Rectal smooth muscle tissue (tissue), 1 donor: Measurements from ENCODE around the gene MID1.
A peak's percentile ranks its signal among the peaks of the same experiment; 100 is the strongest.

ENCODE experiments used
- H3K27ac ChIP-seq: one replicate; pipeline ENCODE4 v1.7.0; 2013; ENCODE audit warnings: low read depth, low read length, inconsistent platforms
- H3K27me3 ChIP-seq: one replicate; pipeline ENCODE4 v1.7.0; 2013; ENCODE audit warnings: low read length; ENCODE audit not compliant: control insufficient read depth, insufficient read depth
- H3K36me3 ChIP-seq: one replicate; pipeline ENCODE4 v1.7.0; 2013; ENCODE audit warnings: low read length; ENCODE audit not compliant: control insufficient read depth, insufficient read depth
- H3K4me1 ChIP-seq: one replicate; pipeline ENCODE4 v1.7.0; 2013; ENCODE audit warnings: low read length; ENCODE audit not compliant: control insufficient read depth, insufficient read depth
- H3K4me3 ChIP-seq: one replicate; pipeline ENCODE4 v1.7.0; 2013; ENCODE audit warnings: low read length
- H3K9ac ChIP-seq: one replicate; pipeline ENCODE4 v1.7.0; 2013; ENCODE audit warnings: low read length

MID1 gene, protein sequence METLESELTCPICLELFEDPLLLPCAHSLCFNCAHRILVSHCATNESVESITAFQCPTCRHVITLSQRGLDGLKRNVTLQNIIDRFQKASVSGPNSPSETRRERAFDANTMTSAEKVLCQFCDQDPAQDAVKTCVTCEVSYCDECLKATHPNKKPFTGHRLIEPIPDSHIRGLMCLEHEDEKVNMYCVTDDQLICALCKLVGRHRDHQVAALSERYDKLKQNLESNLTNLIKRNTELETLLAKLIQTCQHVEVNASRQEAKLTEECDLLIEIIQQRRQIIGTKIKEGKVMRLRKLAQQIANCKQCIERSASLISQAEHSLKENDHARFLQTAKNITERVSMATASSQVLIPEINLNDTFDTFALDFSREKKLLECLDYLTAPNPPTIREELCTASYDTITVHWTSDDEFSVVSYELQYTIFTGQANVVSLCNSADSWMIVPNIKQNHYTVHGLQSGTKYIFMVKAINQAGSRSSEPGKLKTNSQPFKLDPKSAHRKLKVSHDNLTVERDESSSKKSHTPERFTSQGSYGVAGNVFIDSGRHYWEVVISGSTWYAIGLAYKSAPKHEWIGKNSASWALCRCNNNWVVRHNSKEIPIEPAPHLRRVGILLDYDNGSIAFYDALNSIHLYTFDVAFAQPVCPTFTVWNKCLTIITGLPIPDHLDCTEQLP

DNA sequence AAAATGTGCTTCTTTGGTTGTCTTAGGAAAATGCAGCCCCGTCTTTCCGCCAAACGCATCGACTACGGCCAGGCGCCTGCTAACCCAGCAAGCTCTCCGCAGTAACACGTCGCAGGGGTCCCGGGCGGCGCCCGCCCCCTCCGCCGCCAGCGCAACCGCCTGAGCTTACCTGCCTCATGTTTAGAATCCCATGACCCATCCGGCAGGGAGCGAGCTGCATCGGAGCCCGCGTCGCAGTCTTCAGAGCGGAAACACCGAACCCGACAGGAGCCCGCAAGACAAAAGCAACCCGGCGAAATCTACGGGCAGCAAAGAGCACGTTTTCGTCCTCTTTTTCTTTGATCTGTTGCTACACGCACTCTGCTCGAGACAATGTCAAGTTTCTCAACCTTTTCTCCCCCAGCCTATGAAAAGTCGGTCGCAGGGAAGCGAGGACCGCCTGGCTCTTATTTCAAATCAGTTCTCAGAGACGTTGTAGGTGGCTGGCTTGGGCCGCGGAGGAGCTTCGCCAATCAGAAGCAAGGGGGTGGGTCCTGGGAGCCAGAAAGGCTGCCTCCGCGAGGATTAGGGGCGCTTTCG lies at the start of gene MID1:
Gene MID1, minus strand, starts transcription at position 465 of the 579 bp plus-strand sequence. CDS start 53,038 bp downstream, outside the sequence.
- Histone ChIP-seq H3K4me1 (no peaks in the 10 kb centered on the region), H3K36me3 (no peaks in the 10 kb centered on the region), H3K9ac (peak within 1 kb of the TSS; percentile 38), H3K4me3 (peak within 1 kb of the TSS; percentile 78), H3K27me3 (no peaks in the 10 kb centered on the region), H3K27ac (peak within 1 kb of the TSS; percentile 76)

DNA sequence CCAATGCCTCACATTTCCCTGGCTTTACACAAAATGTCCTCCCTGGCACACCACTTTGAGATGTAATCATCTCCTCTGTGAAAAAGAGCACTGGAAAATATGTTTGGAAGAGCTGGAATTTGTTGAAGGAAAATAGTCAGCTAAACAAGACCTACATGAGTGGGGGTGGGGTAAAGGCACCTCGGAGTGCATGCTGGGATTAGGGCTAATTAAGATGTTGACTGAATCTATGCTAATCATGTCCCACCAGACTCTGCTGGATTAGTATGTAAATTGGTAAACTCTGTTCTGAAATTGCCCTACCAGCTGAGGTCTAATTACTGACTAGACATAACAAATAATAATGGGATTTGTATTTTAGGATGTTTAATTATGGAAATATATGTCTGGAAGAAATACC lies 46.8 kb upstream of the MID1 start:
- no peaks in the 10 kb centered on the region for H3K27me3 ChIP-seq
- no peak overlapping the region for H3K4me3 ChIP-seq
- H3K27ac ChIP-seq, result no peak overlapping the region
- no peaks in the 10 kb centered on the region for H3K4me1 ChIP-seq
- no peaks in the 10 kb centered on the region for H3K36me3 ChIP-seq
- no peak overlapping the region for H3K9ac ChIP-seq

DNA sequence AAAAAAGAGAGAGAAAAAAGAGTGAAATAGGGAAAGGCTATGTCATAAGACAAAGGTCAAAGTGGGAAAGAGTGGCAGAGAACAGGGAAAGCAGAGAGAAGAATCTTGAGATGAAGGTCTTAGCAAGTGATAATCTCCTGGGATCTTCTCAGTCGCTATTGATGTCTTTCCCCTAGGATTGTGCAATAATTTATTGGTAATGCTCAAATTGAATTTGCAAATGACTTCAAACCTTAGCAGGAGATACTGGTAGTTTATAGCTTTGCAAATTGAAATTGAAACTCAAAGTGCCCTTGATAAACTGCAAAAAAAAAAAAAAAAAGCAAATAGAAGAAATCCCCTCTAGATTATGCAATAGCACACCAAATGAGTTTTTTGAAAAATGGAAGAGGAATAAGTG lies 45.7 kb upstream of the MID1 start:
- Histone ChIP-seq H3K4me3 (no peak overlapping the region), H3K4me1 (no peaks in the 10 kb centered on the region), H3K27ac (no peak overlapping the region), H3K36me3 (no peaks in the 10 kb centered on the region), H3K9ac (no peak overlapping the region), H3K27me3 (no peaks in the 10 kb centered on the region)

DNA sequence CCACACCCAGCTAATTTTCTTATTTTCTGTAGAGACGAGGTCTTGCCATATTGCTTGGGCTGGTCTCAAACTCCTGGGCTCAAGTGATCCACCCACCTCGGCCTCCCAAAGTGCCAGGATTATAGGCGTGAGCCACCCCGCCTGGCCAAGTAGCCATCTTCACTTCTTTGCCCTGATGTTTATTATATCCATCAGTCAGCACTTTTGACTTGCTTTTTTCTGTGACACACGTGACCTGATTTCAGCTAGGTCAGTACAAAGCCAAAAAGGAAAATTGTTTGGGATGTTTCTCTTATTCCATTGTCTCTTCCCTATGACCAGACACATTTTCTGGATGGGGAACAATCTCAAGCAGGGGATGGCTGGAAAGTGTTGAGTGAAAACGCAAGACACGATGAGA lies 45.3 kb upstream of the MID1 start:
- Histone ChIP-seq H3K4me3 (no peak overlapping the region), H3K36me3 (no peaks in the 10 kb centered on the region), H3K27ac (no peak overlapping the region), H3K27me3 (no peaks in the 10 kb centered on the region), H3K9ac (no peak overlapping the region), H3K4me1 (no peaks in the 10 kb centered on the region)

DNA sequence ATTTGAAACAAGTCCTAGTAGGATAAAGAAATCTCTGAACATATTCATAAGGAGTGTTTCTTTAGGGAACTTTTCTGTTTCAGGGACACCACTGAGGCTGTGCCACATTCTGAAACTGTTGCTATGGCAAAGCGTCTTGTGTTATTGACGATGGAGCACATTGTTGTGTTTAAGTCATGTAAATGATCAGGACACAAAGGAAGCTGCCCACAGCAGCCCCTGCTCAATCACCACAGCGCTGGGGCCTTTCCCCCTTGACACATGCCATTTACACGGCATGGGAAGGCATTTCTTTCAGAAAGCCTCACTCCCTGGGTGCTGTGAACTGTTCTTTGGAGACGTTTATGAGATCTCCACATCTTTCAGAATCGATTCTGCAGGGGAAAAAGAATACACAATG lies 39.8 kb upstream of the MID1 start:
- Histone ChIP-seq H3K9ac (no peak overlapping the region), H3K27me3 (no peaks in the 10 kb centered on the region), H3K27ac (no peak overlapping the region), H3K4me3 (no peak overlapping the region), H3K36me3 (no peaks in the 10 kb centered on the region), H3K4me1 (no peaks in the 10 kb centered on the region)

DNA sequence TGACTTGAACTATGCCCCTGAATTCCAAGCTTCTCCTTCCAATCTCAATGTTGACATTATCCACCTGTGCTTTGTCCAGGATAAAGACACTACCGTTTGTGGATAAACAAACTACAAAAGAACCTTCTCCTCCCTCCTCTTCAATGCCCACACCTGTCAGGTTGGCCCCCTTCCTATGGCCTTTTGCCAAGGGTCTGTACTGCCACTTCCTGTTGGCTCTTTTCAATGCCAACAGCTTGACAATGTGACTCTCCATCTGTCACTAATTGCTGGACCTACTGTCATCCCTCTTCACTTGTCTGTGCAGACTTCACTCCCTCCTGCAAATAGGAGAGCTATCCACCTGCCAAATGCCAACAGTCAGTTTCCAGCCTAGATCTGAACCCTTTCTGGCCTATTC lies 35.8 kb upstream of the MID1 start:
- no peak overlapping the region for H3K9ac ChIP-seq
- H3K4me3 ChIP-seq, result no peak overlapping the region
- no peaks in the 10 kb centered on the region for H3K4me1 ChIP-seq
- no peak overlapping the region for H3K27ac ChIP-seq
- no peaks in the 10 kb centered on the region for H3K27me3 ChIP-seq
- H3K36me3 ChIP-seq, result no peaks in the 10 kb centered on the region

DNA sequence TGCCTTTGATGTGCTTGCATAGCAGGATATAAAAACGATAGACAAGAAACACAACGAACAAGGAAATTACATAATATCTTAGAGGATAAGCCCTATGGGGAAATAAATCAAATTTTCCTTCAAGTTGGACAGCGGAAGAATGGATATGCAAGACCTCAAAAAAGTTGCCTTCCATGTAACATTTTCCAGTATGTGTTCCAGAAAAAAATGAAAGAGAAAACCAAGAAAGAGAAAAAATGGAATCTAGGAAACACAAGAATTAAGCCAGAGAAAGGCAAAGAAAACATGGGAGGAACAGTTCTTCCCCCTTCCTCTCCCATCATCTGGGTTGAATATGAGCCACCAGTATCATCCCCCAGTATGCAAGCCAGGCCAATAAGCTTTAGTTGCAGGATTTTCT lies 34.6 kb upstream of the MID1 start:
- Histone ChIP-seq H3K4me1 (no peaks in the 10 kb centered on the region), H3K27ac (no peak overlapping the region), H3K27me3 (no peaks in the 10 kb centered on the region), H3K4me3 (no peak overlapping the region), H3K36me3 (no peaks in the 10 kb centered on the region), H3K9ac (no peak overlapping the region)

DNA sequence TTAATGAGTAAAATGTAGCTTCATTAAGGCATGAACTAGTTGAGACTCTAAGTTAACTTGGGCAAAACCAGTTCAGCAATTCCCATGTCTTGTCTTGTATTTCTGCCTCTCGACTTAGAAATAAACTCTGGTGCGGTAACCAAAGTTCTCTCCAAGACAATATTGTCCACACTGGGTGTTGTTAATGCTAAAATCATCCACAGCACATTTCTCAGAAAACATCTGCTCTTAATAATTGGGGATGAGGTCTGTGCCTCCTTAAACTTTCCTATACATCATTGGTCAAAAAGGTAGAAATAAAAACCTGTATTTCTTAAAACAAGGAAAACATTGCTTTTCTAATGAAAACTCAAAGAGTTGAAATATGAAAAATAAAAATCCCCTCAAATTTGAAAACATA lies 32.9 kb upstream of the MID1 start:
- Histone ChIP-seq H3K4me3 (no peak overlapping the region), H3K4me1 (no peaks in the 10 kb centered on the region), H3K27ac (no peak overlapping the region), H3K9ac (no peak overlapping the region), H3K27me3 (no peaks in the 10 kb centered on the region), H3K36me3 (no peaks in the 10 kb centered on the region)

DNA sequence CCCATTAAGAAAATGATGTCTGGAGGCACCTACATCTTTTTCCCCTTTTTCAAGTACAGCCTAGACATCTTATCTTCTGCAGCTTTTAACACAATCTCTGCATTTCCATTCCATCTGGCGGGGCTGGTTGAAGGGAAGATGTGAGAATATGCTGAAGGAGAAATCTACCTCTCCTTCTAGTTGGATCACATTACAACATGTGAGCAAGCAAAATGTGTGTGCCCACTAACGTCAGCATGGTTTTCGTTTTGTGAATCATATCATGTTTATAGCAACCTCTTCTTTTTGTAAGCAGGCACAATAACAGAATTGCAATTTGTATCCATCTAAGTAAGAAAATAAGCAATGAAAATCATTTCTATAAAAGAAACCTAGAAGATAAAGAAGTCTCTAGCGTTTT lies 28.9 kb upstream of the MID1 start:
- Histone ChIP-seq H3K36me3 (no peaks in the 10 kb centered on the region), H3K27me3 (no peaks in the 10 kb centered on the region), H3K4me3 (no peak overlapping the region), H3K4me1 (no peaks in the 10 kb centered on the region), H3K9ac (no peak overlapping the region), H3K27ac (no peak overlapping the region)

DNA sequence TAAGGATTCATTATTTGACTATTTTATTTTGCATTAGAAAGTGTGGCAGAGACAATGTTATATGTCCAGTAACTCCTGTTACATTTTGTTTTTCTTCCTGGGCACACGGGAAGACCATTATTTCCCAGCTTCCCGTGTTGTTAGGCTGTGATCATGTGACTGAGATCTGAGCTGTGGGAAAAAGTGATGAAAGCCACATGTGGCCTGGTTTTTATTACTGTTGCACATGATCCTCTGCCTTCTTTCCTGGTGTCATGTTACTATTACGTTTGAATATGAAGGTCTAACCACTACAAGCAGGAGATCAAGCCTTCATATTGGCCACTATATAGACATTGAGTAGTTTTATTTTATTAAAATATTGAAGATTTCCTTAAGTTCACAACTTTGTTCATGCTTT lies 28.2 kb upstream of the MID1 start:
- Histone ChIP-seq H3K9ac (no peak overlapping the region), H3K27me3 (no peaks in the 10 kb centered on the region), H3K4me3 (no peak overlapping the region), H3K4me1 (no peaks in the 10 kb centered on the region), H3K36me3 (no peaks in the 10 kb centered on the region), H3K27ac (no peak overlapping the region)

DNA sequence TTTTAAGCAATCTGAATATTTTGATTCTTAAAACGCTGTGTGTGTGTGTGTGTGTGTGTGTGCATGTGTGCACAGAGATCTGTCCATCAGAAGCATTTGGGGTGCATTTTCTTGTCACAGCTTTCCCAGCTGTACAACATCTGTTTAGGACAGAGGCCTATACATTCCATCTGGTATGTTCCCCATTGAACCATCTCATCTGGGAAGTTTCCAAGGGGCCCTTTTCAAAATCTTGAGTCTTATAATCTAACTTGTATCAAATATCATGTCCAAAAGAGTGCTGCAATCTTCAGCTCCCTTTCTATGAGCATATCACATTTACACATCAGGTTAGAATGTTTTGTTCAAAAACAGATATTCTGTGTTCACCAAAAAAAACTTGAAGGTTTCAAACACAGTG lies 16.5 kb upstream of the MID1 start:
- Histone ChIP-seq H3K27me3 (no peaks in the 10 kb centered on the region), H3K27ac (no peak overlapping the region)

DNA sequence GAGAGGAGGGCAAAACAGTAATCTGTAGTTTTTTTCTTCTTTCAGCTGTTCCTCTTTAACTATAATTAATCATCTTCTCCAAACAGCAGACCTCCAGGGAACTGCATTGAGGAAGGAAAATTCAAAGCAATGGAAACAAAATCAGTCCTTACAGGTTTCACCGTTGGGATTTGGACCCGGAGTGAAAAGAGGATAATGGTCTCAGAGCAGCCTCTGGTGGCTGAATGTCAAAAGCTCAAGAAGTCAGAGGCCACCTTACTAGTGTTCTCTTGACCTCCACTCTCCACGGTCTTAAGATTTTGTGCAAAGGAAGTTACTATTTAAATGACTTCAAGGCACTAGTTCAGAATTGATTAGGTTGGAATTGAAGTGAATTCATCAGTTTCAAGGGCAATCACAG lies 16.0 kb upstream of the MID1 start:
- H3K27me3 ChIP-seq, result no peaks in the 10 kb centered on the region

More for the DNA sequence above, 16.5 kb upstream of the MID1 start:
- H3K36me3 ChIP-seq, result no peaks in the 10 kb centered on the region
- peaks cover 5% of the 10 kb centered on the region for H3K4me1 ChIP-seq
- no peak overlapping the region for H3K9ac ChIP-seq
- H3K4me3 ChIP-seq, result no peak overlapping the region

More for the DNA sequence above, 16.0 kb upstream of the MID1 start:
- Histone ChIP-seq H3K4me3 (no peak overlapping the region), H3K9ac (no peak overlapping the region), H3K36me3 (no peaks in the 10 kb centered on the region), H3K27ac (peak overlapping the region; percentile 41), H3K4me1 (peaks cover 5% of the 10 kb centered on the region)
